Fibroblast of pulmonary artery (primary cell): ENCODE data around the gene CACNG1.

Experiments used
- DNase-seq: peaks from one replicate; pipeline ENCODE4 v3.0.0-alpha.2; 2010; ENCODE audit warnings: low read depth
- H3K4me3 ChIP-seq: replicated peaks from 2 replicates; pipeline ENCODE4 v1.5.1; 2011; ENCODE audit warnings: low read depth, mild to moderate bottlenecking, control low read depth, low read length, moderate library complexity
- TF ChIP-seq, protein P1 (sequence below): IDR thresholded peaks from 2 replicates; pipeline ENCODE4 v1.5.1; 2011; ENCODE audit warnings: mild to moderate bottlenecking, control low read depth, low read length, inconsistent platforms; ENCODE audit errors: missing control alignments

The CACNG1 gene

DNA sequence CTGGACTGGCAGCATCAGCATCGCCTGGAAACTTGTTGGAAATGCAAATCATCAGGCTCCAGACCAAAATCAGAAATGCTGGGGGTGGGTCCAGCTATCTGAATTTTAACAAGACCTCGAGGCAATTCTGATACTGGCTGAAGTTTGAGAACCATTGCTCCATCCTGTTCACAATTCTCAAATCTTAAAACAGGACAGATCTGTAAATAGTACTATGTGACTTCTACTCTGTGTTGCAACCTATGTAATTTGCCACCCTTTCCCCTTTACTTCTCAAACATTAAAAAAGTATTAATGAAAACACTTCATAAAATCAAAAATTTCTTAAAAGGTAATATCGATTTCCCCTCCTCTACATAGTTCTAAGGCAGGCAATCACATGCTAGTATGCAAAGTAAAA is 28.5 kb downstream of the CACNG1 start:
- TF ChIP-seq, protein P1, sequence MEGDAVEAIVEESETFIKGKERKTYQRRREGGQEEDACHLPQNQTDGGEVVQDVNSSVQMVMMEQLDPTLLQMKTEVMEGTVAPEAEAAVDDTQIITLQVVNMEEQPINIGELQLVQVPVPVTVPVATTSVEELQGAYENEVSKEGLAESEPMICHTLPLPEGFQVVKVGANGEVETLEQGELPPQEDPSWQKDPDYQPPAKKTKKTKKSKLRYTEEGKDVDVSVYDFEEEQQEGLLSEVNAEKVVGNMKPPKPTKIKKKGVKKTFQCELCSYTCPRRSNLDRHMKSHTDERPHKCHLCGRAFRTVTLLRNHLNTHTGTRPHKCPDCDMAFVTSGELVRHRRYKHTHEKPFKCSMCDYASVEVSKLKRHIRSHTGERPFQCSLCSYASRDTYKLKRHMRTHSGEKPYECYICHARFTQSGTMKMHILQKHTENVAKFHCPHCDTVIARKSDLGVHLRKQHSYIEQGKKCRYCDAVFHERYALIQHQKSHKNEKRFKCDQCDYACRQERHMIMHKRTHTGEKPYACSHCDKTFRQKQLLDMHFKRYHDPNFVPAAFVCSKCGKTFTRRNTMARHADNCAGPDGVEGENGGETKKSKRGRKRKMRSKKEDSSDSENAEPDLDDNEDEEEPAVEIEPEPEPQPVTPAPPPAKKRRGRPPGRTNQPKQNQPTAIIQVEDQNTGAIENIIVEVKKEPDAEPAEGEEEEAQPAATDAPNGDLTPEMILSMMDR, result no peak
- DNase-seq, result no peak
- H3K4me3 ChIP-seq, result no peak overlapping the region

DNA sequence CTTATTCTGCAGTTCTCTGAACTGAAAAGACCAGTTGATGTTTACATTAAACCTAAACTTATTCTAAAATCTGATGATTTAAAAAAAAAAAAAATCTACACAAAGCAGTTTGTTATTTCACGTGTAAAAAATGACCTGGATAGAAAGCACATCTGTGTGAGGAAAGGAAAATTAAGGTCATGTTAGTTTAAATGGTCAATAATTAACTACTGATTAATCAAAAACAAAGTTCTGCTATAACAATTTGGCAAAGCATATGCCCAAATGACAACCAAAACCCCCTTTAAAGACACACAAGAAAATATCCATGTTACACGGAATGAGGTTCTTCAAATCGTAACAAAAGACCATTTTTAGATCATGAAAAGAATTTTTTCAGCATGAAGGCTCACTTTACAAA is 30.4 kb downstream of the CACNG1 start:
- H3K4me3 ChIP-seq, result no peak overlapping the region
- no peak for DNase-seq
- TF ChIP-seq, protein P1, result no peak

- TF ChIP-seq, protein P1, result no peak
- DNase-seq, result no peak
- no peak overlapping the region for H3K4me3 ChIP-seq
These were observed 31.9 kb downstream of the CACNG1 start for GRCh38 chr17:67076290-67076689.

GRCh38 chr17:67078292-67078691 is 33.9 kb downstream of the CACNG1 start:
- TF ChIP-seq, protein P1, result no peak
- DNase-seq, result no peak
- H3K4me3 ChIP-seq, result no peak overlapping the region

DNA sequence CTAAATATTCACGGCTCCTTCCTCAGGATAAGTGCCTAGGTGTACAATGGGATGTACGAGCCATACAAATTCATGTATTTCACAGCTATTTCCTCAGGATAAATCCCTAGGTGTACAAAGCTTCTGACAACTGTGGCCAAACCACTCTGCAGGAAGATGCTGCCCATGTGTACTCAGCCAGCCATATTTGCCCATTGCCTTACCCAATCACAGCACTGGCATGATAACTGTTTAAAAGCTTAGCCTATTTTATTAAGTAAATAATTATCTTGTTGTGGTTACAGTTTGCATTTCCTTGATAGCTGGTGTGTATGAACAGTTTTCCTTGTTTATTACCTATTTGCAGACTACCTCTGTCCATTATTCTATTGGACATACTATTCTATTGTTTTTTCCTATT is 35.1 kb downstream of the CACNG1 start:
- H3K4me3 ChIP-seq, result no peak overlapping the region
- TF ChIP-seq, protein P1, result no peak
- DNase-seq, result no peak

GRCh38 chr17:67080804-67081203 is 36.5 kb downstream of the CACNG1 start:
- H3K4me3 ChIP-seq, result no peak overlapping the region
- no peak for DNase-seq
- TF ChIP-seq, protein P1, result no peak

DNA sequence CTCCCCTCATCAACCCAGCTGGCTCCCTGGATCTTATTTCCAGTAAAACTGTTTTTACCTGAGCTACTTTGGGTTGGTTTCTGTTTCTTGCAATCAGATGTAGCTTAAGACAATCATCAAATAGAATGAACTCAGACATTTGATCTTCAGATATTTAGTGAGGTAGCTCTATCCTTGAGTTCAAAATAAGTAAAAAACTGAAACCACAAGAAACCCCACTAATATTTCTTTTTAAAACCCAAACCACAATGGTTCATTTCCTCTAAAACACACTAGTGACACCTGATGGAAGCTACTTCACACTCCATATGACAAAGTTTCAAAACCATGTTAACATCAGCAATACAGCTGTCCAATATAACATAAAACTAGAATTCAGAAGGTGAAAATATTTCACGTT is 37.8 kb downstream of the CACNG1 start:
- TF ChIP-seq, protein P1, result no peak
- no peak overlapping the region for H3K4me3 ChIP-seq
- DNase-seq, result no peak
